ENCODE measurements around the gene NUCB2.

Gene NUCB2

GRCh38 chr11:17298302-17298701 lies 21.8 kb downstream of the NUCB2 start:
- Histone ChIP-seq H3K9me3 (ENCODE audit: low read depth, low read length) (no peaks in the 10 kb centered on the region), H3K36me3 (ENCODE audit: insufficient read depth, low read length) (no peaks in the 10 kb centered on the region; the same call in 1 of the 2 replicates)
- no peak for TF ChIP-seq POLR2AphosphoS5 (IDR thresholded peaks at IDR 0.05; ENCODE audit: borderline replicate concordance, low read depth, low read length)
- TF ChIP-seq EZH2 (IDR thresholded peaks at IDR 0.05): no peak
- no peak for TF ChIP-seq FOXP2 (optimal IDR thresholded peaks at IDR 0.05; ENCODE audit: control extremely low read depth, extremely low read length, insufficient read depth)

GRCh38 chr11:17300372-17300771 lies 23.8 kb downstream of the NUCB2 start:
- no peak overlapping the region for H3K4me3 ChIP-seq
- no peaks in the 10 kb centered on the region for H3K9me3 ChIP-seq (ENCODE audit: low read depth, low read length)
- H3K9ac ChIP-seq (ENCODE audit: insufficient read length): no peak overlapping the region
- H3K27ac ChIP-seq: no peak overlapping the region
- H3K36me3 ChIP-seq (ENCODE audit: insufficient read depth, low read length): no peaks in the 10 kb centered on the region; the same call in 1 of the 2 replicates
- no peak for TF ChIP-seq EZH2 (IDR thresholded peaks at IDR 0.05)
- no peak for DNase-seq (ENCODE audit: low read depth, low spot score)

More at GRCh38 chr11:17298302-17298701, 21.8 kb downstream of the NUCB2 start:
- DNase-seq (ENCODE audit: low read depth, low spot score): no peak
- Histone ChIP-seq H3K9ac (ENCODE audit: insufficient read length) (no peak overlapping the region), H3K4me3 (no peak overlapping the region), H3K27ac (no peak overlapping the region)

DNA sequence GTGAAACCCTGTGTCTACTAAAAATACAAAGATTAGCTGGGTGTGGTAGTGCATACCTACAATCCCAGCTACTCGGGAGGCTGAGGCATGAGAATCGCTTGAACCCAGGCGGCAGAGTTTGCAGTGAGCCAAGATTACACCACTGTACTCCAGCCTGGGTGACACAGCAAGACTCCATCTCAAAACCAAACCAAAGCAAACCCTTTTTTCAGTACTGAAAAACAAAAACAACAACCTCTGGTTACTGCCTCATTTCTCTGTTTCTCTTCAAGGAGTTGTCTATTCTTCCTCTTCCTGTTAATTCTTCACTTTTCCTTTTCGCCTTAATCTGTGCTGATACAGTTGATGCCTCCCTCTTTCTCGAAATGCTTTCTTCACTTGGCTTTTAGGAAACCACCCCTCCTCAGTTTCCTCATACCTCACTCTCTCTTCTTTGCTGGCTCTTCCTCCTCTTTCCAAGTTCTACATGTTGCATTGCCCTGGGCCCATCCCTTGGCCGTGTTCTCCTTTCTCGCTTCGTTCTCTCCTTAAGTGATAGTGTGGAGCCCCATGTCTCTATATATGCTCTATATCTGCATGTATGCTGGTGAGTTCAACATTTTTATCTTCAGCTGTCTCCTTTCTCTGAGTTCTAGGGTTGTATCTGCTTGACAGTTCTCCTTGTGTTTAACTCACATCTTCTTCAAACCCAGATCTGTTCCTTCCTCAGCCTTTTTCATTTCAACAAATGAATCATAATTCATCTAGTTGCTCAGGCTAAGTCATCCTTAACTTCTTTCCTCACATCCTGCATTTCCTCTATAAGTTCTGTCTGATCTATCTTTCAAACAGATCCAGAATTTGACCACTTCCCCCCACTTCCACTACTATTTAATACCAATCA lies 37.1 kb downstream of the NUCB2 start:
- Histone ChIP-seq H3K27ac (no peak overlapping the region), H3K36me3 (ENCODE audit: insufficient read depth, low read length) (peaks cover 4% of the 10 kb centered on the region; the same call in 1 of the 2 replicates), H3K4me3 (no peak overlapping the region), H3K9me3 (ENCODE audit: low read depth, low read length) (no peaks in the 10 kb centered on the region), H3K9ac (ENCODE audit: insufficient read length) (no peak overlapping the region)
- no peak for TF ChIP-seq EZH2 (IDR thresholded peaks at IDR 0.05)
- TF ChIP-seq FOXP2 (optimal IDR thresholded peaks at IDR 0.05; ENCODE audit: control extremely low read depth, extremely low read length, insufficient read depth): no peak
- no peak for TF ChIP-seq POLR2AphosphoS5 (IDR thresholded peaks at IDR 0.05; ENCODE audit: borderline replicate concordance, low read depth, low read length)
- DNase-seq (ENCODE audit: low read depth, low spot score): no peak

- H3K9ac ChIP-seq (ENCODE audit: insufficient read length): no peak overlapping the region
- DNase-seq (ENCODE audit: low read depth, low spot score): no peak
- TF ChIP-seq EZH2 (IDR thresholded peaks at IDR 0.05) (no peak), FOXP2 (optimal IDR thresholded peaks at IDR 0.05; ENCODE audit: control extremely low read depth, extremely low read length, insufficient read depth) (no peak), POLR2AphosphoS5 (IDR thresholded peaks at IDR 0.05; ENCODE audit: borderline replicate concordance, low read depth, low read length) (no peak)
These were observed 37.7 kb downstream of the NUCB2 start for GRCh38 chr11:17314232-17314547.

GRCh38 chr11:17314904-17315426 lies 38.4 kb downstream of the NUCB2 start:
- Histone ChIP-seq H3K9me3 (ENCODE audit: low read depth, low read length) (no peaks in the 10 kb centered on the region), H3K36me3 (ENCODE audit: insufficient read depth, low read length) (peaks cover 4% of the 10 kb centered on the region; the same call in 1 of the 2 replicates)

More at GRCh38 chr11:17314232-17314547, 37.7 kb downstream of the NUCB2 start:
- H3K36me3 ChIP-seq (ENCODE audit: insufficient read depth, low read length): peaks cover 4% of the 10 kb centered on the region; the same call in 1 of the 2 replicates
- H3K4me3 ChIP-seq: no peak overlapping the region; the same call in 1 of the 2 replicates
- H3K27ac ChIP-seq: no peak overlapping the region
- H3K9me3 ChIP-seq (ENCODE audit: low read depth, low read length): no peaks in the 10 kb centered on the region

DNA sequence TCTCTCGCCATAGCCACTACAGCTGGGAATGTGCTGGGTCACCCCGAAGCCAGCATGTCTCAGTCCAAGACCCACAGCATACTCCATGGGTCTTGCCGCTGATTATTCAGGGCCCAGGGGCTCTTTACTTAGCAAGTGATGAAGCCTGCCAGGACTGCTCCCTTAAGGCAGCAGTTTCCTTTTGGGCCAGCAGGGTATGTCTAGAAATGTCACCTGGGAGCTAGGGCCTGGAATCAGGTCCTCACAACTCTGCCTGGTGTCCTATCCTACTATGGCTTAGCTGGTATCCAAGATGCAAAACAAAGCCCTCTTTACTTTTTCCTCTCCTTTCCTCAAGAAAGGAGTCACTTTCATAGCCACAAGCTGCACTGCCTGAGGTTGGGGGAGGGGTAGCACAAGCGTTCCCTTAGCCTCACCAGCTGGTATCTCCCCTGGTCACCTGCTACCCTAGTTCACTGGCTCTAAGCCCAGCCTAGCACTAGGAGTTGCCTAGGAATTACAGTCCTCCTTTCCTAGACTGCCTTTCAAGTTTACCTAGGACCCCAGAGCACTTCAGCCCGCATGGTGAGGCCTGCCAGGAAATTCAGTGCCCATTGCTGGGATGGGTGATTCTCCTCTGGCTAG lies 52.4 kb downstream of the NUCB2 start:
- 0 out of 2 replicates have a peak, but pooled peaks cover 3% of the 10 kb centered on the region for H3K36me3 ChIP-seq (ENCODE audit: insufficient read depth, low read length)
- no peak for DNase-seq (ENCODE audit: low read depth, low spot score)
- no peak overlapping the region for H3K27ac ChIP-seq
- no peak overlapping the region for H3K9ac ChIP-seq (ENCODE audit: insufficient read length)
- TF ChIP-seq FOXP2 (optimal IDR thresholded peaks at IDR 0.05; ENCODE audit: control extremely low read depth, extremely low read length, insufficient read depth) (no peak), EZH2 (IDR thresholded peaks at IDR 0.05) (no peak), POLR2AphosphoS5 (IDR thresholded peaks at IDR 0.05; ENCODE audit: borderline replicate concordance, low read depth, low read length) (no peak)
- H3K9me3 ChIP-seq (ENCODE audit: low read depth, low read length): no peaks in the 10 kb centered on the region
- H3K4me3 ChIP-seq: no peak overlapping the region

More at GRCh38 chr11:17314904-17315426, 38.4 kb downstream of the NUCB2 start:
- H3K27ac ChIP-seq: no peak overlapping the region
- DNase-seq (ENCODE audit: low read depth, low spot score): no peak
- no peak overlapping the region for H3K4me3 ChIP-seq
- TF ChIP-seq FOXP2 (optimal IDR thresholded peaks at IDR 0.05; ENCODE audit: control extremely low read depth, extremely low read length, insufficient read depth) (no peak), POLR2AphosphoS5 (IDR thresholded peaks at IDR 0.05; ENCODE audit: borderline replicate concordance, low read depth, low read length) (no peak), EZH2 (IDR thresholded peaks at IDR 0.05) (no peak)
- no peak overlapping the region for H3K9ac ChIP-seq (ENCODE audit: insufficient read length)

GRCh38 chr11:17331669-17332068 lies 55.1 kb downstream of the NUCB2 start:
- H3K36me3 ChIP-seq (ENCODE audit: insufficient read depth, low read length): 0 out of 2 replicates have a peak, but pooled peaks cover 3% of the 10 kb centered on the region
- DNase-seq (ENCODE audit: low read depth, low spot score): no peak
- H3K27ac ChIP-seq: no peak overlapping the region
- H3K4me3 ChIP-seq: no peak overlapping the region
- H3K9me3 ChIP-seq (ENCODE audit: low read depth, low read length): no peaks in the 10 kb centered on the region
- no peak overlapping the region for H3K9ac ChIP-seq (ENCODE audit: insufficient read length)
- TF ChIP-seq POLR2AphosphoS5 (IDR thresholded peaks at IDR 0.05; ENCODE audit: borderline replicate concordance, low read depth, low read length) (no peak), FOXP2 (optimal IDR thresholded peaks at IDR 0.05; ENCODE audit: control extremely low read depth, extremely low read length, insufficient read depth) (no peak)

- Histone ChIP-seq H3K36me3 (ENCODE audit: insufficient read depth, low read length) (0 out of 2 replicates have a peak, but pooled peaks cover 3% of the 10 kb centered on the region), H3K9me3 (ENCODE audit: low read depth, low read length) (no peaks in the 10 kb centered on the region), H3K27ac (no peak overlapping the region), H3K9ac (ENCODE audit: insufficient read length) (no peak overlapping the region), H3K4me3 (no peak overlapping the region)
- no peak for DNase-seq (ENCODE audit: low read depth, low spot score)
- TF ChIP-seq FOXP2 (optimal IDR thresholded peaks at IDR 0.05; ENCODE audit: control extremely low read depth, extremely low read length, insufficient read depth) (no peak), EZH2 (IDR thresholded peaks at IDR 0.05) (no peak), POLR2AphosphoS5 (IDR thresholded peaks at IDR 0.05; ENCODE audit: borderline replicate concordance, low read depth, low read length) (no peak)
These were observed 57.5 kb downstream of the NUCB2 start for GRCh38 chr11:17333799-17334586.

Data from SK-N-MC (cell line).